HG02642 (cell line): Measurements from ENCODE around the gene ATP10A.
A peak's percentile ranks its signal among the peaks of the same experiment; 100 is the strongest.

Source experiments
- ATAC-seq: cut with Tn5 transposase; IDR thresholded peaks from one replicate; pipeline ENCODE4 v1.9.1; 2021; ENCODE audit warnings: mild to moderate bottlenecking; ENCODE audit not compliant: unreplicated experiment, poor library complexity

ATP10A gene

GRCh38 chr15:25712192-25712960 is 150.8 kb downstream of the ATP10A start:
- no peak for ATAC-seq

- ATAC-seq, result no peak
Observed at GRCh38 chr15:25711691-25712090, 151.4 kb downstream of the ATP10A start.

GRCh38 chr15:25711164-25711563 is 152.0 kb downstream of the ATP10A start:
- ATAC-seq, result no peak

GRCh38 chr15:25710184-25710583 is 152.9 kb downstream of the ATP10A start:
- ATAC-seq, result peak; percentile 84

GRCh38 chr15:25709437-25710159 is 153.5 kb downstream of the ATP10A start:
- ATAC-seq, result no peak

GRCh38 chr15:25708391-25708790 is 154.7 kb downstream of the ATP10A start:
- ATAC-seq, result no peak

GRCh38 chr15:25707656-25708365 is 155.3 kb downstream of the ATP10A start:
- ATAC-seq, result no peak

- no peak for ATAC-seq
Observed at GRCh38 chr15:25706176-25706955, 156.8 kb downstream of the ATP10A start.

- ATAC-seq, result no peak
Observed at GRCh38 chr15:25705433-25706115, 157.6 kb downstream of the ATP10A start.

- no peak for ATAC-seq
Observed at GRCh38 chr15:25703726-25704125, 159.4 kb downstream of the ATP10A start.

- ATAC-seq, result no peak
Observed at GRCh38 chr15:25701721-25702465, 161.2 kb downstream of the ATP10A start.

- ATAC-seq, result no peak
Observed at GRCh38 chr15:25700916-25701315, 162.2 kb downstream of the ATP10A start.

- ATAC-seq, result no peak
Observed at GRCh38 chr15:25697586-25697985, 165.5 kb downstream of the ATP10A start.

- no peak for ATAC-seq
Observed at GRCh38 chr15:25695875-25696760, 167.0 kb downstream of the ATP10A start.

GRCh38 chr15:25694823-25695312 is 168.3 kb downstream of the ATP10A start:
- no peak for ATAC-seq

GRCh38 chr15:25694239-25694584 is 168.9 kb downstream of the ATP10A start:
- no peak for ATAC-seq

- no peak for ATAC-seq
Observed at GRCh38 chr15:25693321-25694238, 169.5 kb downstream of the ATP10A start.
